Measurements from ENCODE around the gene SPAG5.

GRCh38 chr17:28582513-28582912 is 16.3 kb downstream of the SPAG5 start:
- TF ChIP-seq SIRT6 (IDR thresholded peaks at IDR 0.05; ENCODE audit: low read depth, low read length): no peak
- no peak for TF ChIP-seq ZC3H11A (IDR thresholded peaks at IDR 0.05; ENCODE audit: low read depth, low read length)
- TF ChIP-seq ZBTB43 (CRISPR knock-in tag; IDR thresholded peaks at IDR 0.05): no peak
- no peak for TF ChIP-seq ZNF133 (CRISPR knock-in tag; IDR thresholded peaks at IDR 0.05)
- TF ChIP-seq CTCF (IDR thresholded peaks at IDR 0.05 in 2 of 3, conservative IDR thresholded peaks at IDR 0.05 in 1 of 3; ENCODE audit: insufficient read depth in 2 of 3, low read depth in 1 of 3, low read length in 3 of 3): no peak
- no peak for TF ChIP-seq FOXO4 (CRISPR knock-in tag; IDR thresholded peaks at IDR 0.05)
- TF ChIP-seq FOXP4 (CRISPR knock-in tag; IDR thresholded peaks at IDR 0.05; ENCODE audit: borderline replicate concordance): no peak
- no peak for TF ChIP-seq FIP1L1 (IDR thresholded peaks at IDR 0.05; ENCODE audit: low read depth, low read length, poor library complexity, severe bottlenecking)
- no peak for TF ChIP-seq NFIX (CRISPR knock-in tag; IDR thresholded peaks at IDR 0.05; ENCODE audit: low read depth)
- TF ChIP-seq PHB2 (IDR thresholded peaks at IDR 0.05; ENCODE audit: low read depth): no peak
- no peak for TF ChIP-seq CEBPB (tag; IDR thresholded peaks at IDR 0.05)
- TF ChIP-seq NR1H2 (CRISPR knock-in tag; IDR thresholded peaks at IDR 0.05): no peak
- TF ChIP-seq ZNF592 (IDR thresholded peaks at IDR 0.05): no peak

Measured in K562 (cell line).